HG03095 (cell line): ENCODE measurements around the gene CASP14.
"Not testable (repeated sequence)": the region's sequence is repeated elsewhere in the genome, so short reads cannot be mapped to it uniquely, and the experiment has no call there.

Experiments used
- ATAC-seq: cut with Tn5 transposase; IDR thresholded peaks from one replicate; pipeline ENCODE4 v1.9.1; 2021; ENCODE audit warnings: moderate library complexity; ENCODE audit not compliant: unreplicated experiment

The CASP14 gene

GRCh38 chr19:15070386-15070785 is 21.1 kb downstream of the CASP14 start:
- ATAC-seq: not testable (repeated sequence)

- ATAC-seq: no peak
These were observed 23.8 kb downstream of the CASP14 start for GRCh38 chr19:15072930-15073647.

- ATAC-seq: no peak
These were observed 25.1 kb downstream of the CASP14 start for GRCh38 chr19:15074371-15074770.

DNA sequence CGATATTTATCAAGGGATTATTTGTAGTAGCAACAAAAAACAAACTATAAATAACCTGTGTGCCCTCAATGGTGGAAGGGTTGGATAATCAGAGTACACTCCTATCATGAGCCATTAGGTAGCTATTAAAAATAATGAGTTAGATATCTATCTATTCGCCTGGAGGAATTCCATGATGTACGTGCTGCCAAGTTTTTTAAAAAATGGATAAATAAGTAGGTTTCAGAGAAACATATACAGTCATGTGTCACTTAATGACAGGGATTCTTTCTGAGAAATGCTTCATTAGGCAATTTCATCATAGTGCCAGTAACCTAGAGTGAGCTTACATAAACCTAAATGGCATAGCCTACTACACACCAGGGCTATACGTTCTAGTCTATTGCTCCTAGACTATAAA is 26.5 kb downstream of the CASP14 start:
- no peak for ATAC-seq

GRCh38 chr19:15080002-15080401 is 30.7 kb downstream of the CASP14 start:
- not testable (repeated sequence) for ATAC-seq

DNA sequence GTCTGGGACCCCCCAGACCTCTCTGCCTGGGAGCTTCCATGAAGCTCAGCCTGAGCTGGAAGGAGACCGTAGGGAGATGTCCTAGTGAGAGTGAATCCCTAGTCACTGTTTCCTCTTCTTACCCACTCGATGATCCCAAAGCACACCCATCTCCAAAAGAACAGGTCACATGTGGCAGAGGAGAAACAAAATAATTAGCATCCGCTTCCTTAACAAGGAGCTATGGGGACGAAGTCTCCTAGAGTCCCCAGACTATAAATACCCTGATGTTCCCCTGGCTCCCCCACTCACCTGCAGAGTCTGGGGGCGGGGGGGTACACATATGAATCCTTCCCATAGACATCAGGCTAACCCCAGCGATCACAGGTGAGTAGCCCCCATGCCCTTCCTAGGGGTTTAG is 32.6 kb downstream of the CASP14 start, which contains the start of gene OR1I1:
TSS of gene OR1I1 (plus strand) at position 301 of the 400 bp plus-strand sequence. CDS start 4,855 bp downstream, outside the sequence.
- ATAC-seq: no peak

DNA sequence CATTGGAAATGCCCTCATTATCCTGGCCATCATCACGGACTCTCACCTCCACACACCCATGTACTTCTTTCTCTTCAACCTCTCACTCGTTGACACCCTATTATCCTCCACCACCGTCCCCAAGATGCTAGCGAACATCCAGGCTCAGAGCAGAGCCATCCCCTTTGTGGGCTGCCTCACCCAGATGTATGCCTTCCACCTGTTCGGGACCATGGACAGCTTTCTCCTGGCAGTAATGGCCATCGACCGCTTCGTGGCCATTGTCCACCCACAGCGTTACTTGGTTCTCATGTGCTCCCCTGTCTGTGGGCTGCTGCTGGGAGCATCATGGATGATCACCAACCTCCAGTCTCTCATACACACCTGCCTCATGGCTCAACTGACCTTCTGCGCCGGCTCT is 37.9 kb downstream of the CASP14 start:
- no peak for ATAC-seq

GRCh38 chr19:15091918-15092753 is 42.9 kb downstream of the CASP14 start:
- no peak for ATAC-seq

DNA sequence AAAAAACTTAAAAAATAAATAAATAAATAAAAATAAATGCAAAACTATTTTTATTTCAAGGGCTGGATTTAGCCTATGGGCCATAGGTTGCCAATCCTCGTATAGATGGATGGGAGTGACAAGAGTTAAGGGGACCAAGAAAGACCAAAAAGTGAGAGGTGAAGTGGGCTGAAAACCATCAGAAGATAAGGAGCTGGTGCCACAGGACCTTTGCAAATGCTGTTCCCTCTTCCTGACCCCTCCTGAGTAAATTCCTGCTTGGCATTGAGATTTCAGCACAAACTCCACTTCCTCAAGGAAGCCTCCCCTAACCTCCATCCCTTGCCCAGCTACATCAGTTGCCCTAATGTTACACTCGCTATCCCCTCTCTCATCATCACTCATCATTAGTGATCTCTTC is 43.7 kb downstream of the CASP14 start:
- no peak for ATAC-seq

GRCh38 chr19:15096223-15096622 is 46.9 kb downstream of the CASP14 start:
- no peak for ATAC-seq

- not testable (repeated sequence) for ATAC-seq
These were observed 48.7 kb downstream of the CASP14 start for GRCh38 chr19:15097980-15098379.

DNA sequence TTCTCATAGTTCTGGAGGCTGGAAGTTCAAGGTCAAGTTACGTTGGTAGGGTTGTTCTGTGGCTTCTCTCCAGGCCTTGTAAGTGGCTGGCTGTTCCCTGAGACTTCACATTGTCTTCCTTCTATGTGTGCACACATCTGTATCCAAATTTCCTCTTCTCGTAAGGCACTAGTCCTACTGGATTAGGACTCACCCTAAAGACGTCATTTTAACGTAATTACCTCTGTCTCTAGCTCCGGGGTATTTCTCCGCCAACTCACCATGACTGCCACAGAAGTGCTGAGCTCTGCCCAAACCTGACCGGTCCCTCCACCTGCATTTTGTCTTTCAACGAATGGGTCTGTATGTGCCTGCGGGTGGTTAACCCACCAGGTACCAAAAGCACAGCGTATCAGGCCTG is 49.2 kb downstream of the CASP14 start:
- no peak for ATAC-seq

DNA sequence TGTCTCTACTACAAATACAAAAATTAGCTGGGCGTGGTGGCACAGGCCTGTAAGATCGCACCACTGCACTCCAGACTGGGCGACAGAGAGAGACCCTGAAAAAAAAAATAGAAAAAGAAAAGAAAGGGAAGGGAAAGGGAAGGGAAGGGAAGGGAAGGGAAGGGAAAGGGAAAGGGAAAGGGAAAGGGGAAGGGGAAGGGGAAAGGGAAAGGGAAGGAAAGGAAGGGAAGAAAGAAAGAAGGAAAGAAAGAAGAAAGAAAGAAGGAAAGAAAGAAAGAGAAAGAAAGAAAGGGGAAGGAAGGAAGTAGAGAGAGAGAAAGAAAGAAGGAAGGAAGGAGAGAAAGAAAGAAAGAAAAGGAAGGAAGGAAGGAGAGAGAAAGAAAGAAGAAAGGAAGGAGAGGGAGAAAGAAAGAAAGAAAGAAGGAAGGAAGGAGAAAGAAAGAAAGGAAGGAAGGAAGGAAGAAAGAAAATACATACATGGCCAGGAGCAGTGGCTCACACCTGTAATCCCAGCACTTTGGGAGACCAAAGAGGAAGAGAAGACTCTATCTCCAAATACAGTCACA is 49.8 kb downstream of the CASP14 start:
- no peak for ATAC-seq

- no peak for ATAC-seq
These were observed 52.3 kb downstream of the CASP14 start for GRCh38 chr19:15101479-15102082.

DNA sequence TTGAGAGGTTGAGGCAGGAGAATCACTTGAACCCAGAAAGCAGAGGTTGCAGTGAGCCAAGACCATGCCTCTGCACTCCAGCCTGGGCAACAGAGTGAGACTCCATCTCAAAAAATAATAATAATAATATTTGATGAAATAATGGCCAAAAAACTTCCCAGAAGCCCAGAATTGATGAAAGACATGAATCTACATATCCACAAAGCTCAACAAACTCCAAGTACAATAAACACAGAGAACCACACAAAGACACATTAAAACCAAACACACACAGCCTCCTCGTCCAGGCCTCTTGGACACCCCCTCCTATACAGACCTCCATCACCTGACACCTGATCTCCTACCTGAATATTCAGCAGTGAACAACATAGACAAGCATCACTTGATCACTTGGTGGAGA is 54.7 kb downstream of the CASP14 start:
- ATAC-seq: no peak

GRCh38 chr19:15104411-15104810 is 55.1 kb downstream of the CASP14 start:
- no peak for ATAC-seq

DNA sequence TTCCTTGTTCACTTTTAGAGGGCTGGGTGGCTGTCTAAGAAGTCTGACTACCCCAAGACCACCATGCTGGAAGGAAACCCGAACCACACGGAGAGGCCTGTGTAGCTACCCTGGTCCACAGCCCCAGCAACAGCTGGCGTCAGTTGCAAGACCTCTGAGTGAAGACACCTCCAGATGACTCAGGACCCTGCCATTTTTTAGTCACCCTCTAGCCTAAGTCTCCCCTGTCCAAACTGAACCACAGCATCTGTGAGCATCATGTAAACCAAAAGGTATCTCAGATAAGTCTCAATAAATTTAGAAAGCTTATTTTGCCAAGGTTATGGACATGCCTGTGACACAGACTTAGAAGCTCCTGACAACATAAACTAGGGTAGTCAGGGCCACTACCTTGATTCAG is 55.8 kb downstream of the CASP14 start:
- ATAC-seq: no peak

DNA sequence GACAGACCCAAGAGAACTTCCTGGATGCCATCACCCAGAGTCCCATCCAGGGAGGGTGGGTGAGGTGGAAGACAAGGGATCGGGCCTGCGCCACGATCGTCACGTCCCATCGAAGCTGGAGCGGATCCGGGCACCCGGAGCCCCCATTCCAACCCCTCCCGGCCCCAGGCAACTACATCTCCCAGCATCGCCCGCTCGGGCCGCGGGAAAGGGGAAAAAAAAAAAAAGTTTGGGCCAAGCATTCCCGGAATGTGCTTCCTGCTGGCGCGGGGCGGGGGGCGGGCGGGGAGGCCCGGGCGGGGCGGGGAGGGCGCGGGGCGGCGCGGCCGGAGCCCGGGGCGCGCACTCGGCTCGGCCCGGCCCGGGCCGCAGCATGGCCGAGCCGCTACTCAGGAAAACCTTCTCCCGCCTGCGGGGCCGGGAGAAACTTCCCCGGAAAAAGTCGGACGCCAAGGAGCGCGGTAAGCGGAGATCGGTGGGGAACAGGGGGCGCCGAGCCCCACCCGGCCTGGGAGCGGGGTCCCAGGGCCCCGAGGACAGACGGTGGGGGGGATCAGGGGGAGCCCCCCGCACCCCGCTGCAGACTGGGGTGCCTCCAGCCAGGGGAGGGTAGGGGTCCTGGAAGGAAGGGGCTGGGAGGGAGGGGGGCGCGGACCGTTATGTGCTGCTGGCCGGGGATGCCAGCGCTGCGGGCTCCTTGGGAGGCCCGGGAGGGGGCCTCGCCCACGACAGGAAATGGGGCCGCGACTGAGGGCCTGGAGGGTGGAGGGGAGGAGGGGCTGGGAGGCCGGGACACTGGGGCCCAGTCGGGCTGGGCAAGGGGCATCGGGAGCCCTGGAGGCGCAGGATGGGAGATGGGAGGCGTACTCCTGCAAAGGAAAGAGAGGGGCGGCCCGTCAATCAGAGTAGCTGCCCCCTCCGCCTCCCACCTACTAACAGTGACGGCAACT is 58.1 kb downstream of the CASP14 start, which contains the start of gene SYDE1:
TSS of gene SYDE1 (plus strand) at position 341 of the 950 bp plus-strand sequence. CDS start at position 374, 33 bp downstream.
- ATAC-seq: no peak
